Measurements from ENCODE around the gene NSG2. TPM values are rescaled to one million over a fixed set of nuclear protein-coding genes. Genes with fewer than 3 reads are reported as not detected.
"Not testable (repeated sequence)": the region's sequence is repeated elsewhere in the genome, so short reads cannot be mapped to it uniquely, and the experiment has no call there.

The NSG2 gene
- total RNA-seq, 1 experiment from 2014 or later: 0.66 TPM

GRCh38 chr5:174145091-174145490, 99.6 kb downstream of the NSG2 start:
- no peaks in the 10 kb centered on the region for H3K27me3 ChIP-seq (ENCODE audit: control insufficient read depth, insufficient read depth, low read length)
- no peak overlapping the region for H3K4me3 ChIP-seq (ENCODE audit: insufficient read depth, low read depth, low read length)
- H3K36me3 ChIP-seq (replicated peaks; ENCODE audit: control insufficient read depth, insufficient read depth, low read length): no peaks in the 10 kb centered on the region
- DNase-seq: no peak

GRCh38 chr5:174145821-174146220, 100.3 kb downstream of the NSG2 start:
- Histone ChIP-seq H3K27me3 (ENCODE audit: control insufficient read depth, insufficient read depth, low read length) (no peaks in the 10 kb centered on the region), H3K36me3 (replicated peaks; ENCODE audit: control insufficient read depth, insufficient read depth, low read length) (no peaks in the 10 kb centered on the region), H3K4me3 (ENCODE audit: insufficient read depth, low read depth, low read length) (no peak overlapping the region)
- peak; percentile 51 for DNase-seq

- Histone ChIP-seq H3K4me3 (ENCODE audit: insufficient read depth, low read depth, low read length) (no peak overlapping the region), H3K36me3 (replicated peaks; ENCODE audit: control insufficient read depth, insufficient read depth, low read length) (no peaks in the 10 kb centered on the region), H3K27me3 (ENCODE audit: control insufficient read depth, insufficient read depth, low read length) (no peaks in the 10 kb centered on the region)
- no peak for DNase-seq
Measured at GRCh38 chr5:174146556-174146955, 101.0 kb downstream of the NSG2 start.

- DNase-seq; H3K27me3 ChIP-seq (ENCODE audit: control insufficient read depth, insufficient read depth, low read length); H3K4me3 ChIP-seq (ENCODE audit: insufficient read depth, low read depth, low read length); H3K36me3 ChIP-seq (replicated peaks; ENCODE audit: control insufficient read depth, insufficient read depth, low read length): not testable (repeated sequence)
Measured at GRCh38 chr5:174147012-174147411, 101.5 kb downstream of the NSG2 start.

- no peak for DNase-seq
- H3K4me3 ChIP-seq (ENCODE audit: insufficient read depth, low read depth, low read length): no peak overlapping the region
- H3K36me3 ChIP-seq (replicated peaks; ENCODE audit: control insufficient read depth, insufficient read depth, low read length): no peaks in the 10 kb centered on the region
- no peaks in the 10 kb centered on the region for H3K27me3 ChIP-seq (ENCODE audit: control insufficient read depth, insufficient read depth, low read length)
Measured at GRCh38 chr5:174147551-174147950, 102.0 kb downstream of the NSG2 start.

- no peaks in the 10 kb centered on the region for H3K27me3 ChIP-seq (ENCODE audit: control insufficient read depth, insufficient read depth, low read length)
Measured at GRCh38 chr5:174148721-174149120, 103.2 kb downstream of the NSG2 start.

GRCh38 chr5:174149426-174149825, 103.9 kb downstream of the NSG2 start:
- Histone ChIP-seq H3K27me3 (ENCODE audit: control insufficient read depth, insufficient read depth, low read length) (no peaks in the 10 kb centered on the region), H3K4me3 (ENCODE audit: insufficient read depth, low read depth, low read length) (no peak overlapping the region), H3K36me3 (replicated peaks; ENCODE audit: control insufficient read depth, insufficient read depth, low read length) (no peaks in the 10 kb centered on the region)
- DNase-seq: no peak

More at GRCh38 chr5:174148721-174149120, 103.2 kb downstream of the NSG2 start:
- no peak overlapping the region for H3K4me3 ChIP-seq (ENCODE audit: insufficient read depth, low read depth, low read length)
- DNase-seq: no peak
- H3K36me3 ChIP-seq (replicated peaks; ENCODE audit: control insufficient read depth, insufficient read depth, low read length): no peaks in the 10 kb centered on the region

- no peaks in the 10 kb centered on the region for H3K36me3 ChIP-seq (replicated peaks; ENCODE audit: control insufficient read depth, insufficient read depth, low read length)
- DNase-seq: no peak
- H3K27me3 ChIP-seq (ENCODE audit: control insufficient read depth, insufficient read depth, low read length): no peaks in the 10 kb centered on the region
- H3K4me3 ChIP-seq (ENCODE audit: insufficient read depth, low read depth, low read length): no peak overlapping the region
Measured at GRCh38 chr5:174149989-174150388, 104.5 kb downstream of the NSG2 start.

GRCh38 chr5:174151599-174152181, 106.2 kb downstream of the NSG2 start:
- Histone ChIP-seq H3K4me3 (ENCODE audit: insufficient read depth, low read depth, low read length) (no peak overlapping the region), H3K36me3 (replicated peaks; ENCODE audit: control insufficient read depth, insufficient read depth, low read length) (no peaks in the 10 kb centered on the region), H3K27me3 (ENCODE audit: control insufficient read depth, insufficient read depth, low read length) (no peaks in the 10 kb centered on the region)
- DNase-seq: no peak

GRCh38 chr5:174154559-174154958, 109.1 kb downstream of the NSG2 start:
- no peak overlapping the region for H3K4me3 ChIP-seq (ENCODE audit: insufficient read depth, low read depth, low read length)
- no peaks in the 10 kb centered on the region for H3K27me3 ChIP-seq (ENCODE audit: control insufficient read depth, insufficient read depth, low read length)
- no peak for DNase-seq
- H3K36me3 ChIP-seq (replicated peaks; ENCODE audit: control insufficient read depth, insufficient read depth, low read length): no peaks in the 10 kb centered on the region

- Histone ChIP-seq H3K27me3 (ENCODE audit: control insufficient read depth, insufficient read depth, low read length) (no peaks in the 10 kb centered on the region), H3K4me3 (ENCODE audit: insufficient read depth, low read depth, low read length) (no peak overlapping the region), H3K36me3 (replicated peaks; ENCODE audit: control insufficient read depth, insufficient read depth, low read length) (no peaks in the 10 kb centered on the region)
- no peak for DNase-seq
Measured at GRCh38 chr5:174155281-174155680, 109.8 kb downstream of the NSG2 start.

GRCh38 chr5:174155706-174156105, 110.2 kb downstream of the NSG2 start:
- Histone ChIP-seq H3K27me3 (ENCODE audit: control insufficient read depth, insufficient read depth, low read length) (no peaks in the 10 kb centered on the region), H3K4me3 (ENCODE audit: insufficient read depth, low read depth, low read length) (no peak overlapping the region), H3K36me3 (replicated peaks; ENCODE audit: control insufficient read depth, insufficient read depth, low read length) (no peaks in the 10 kb centered on the region)
- DNase-seq: no peak

- no peaks in the 10 kb centered on the region for H3K36me3 ChIP-seq (replicated peaks; ENCODE audit: control insufficient read depth, insufficient read depth, low read length)
- no peak for DNase-seq
- no peak overlapping the region for H3K4me3 ChIP-seq (ENCODE audit: insufficient read depth, low read depth, low read length)
- no peaks in the 10 kb centered on the region for H3K27me3 ChIP-seq (ENCODE audit: control insufficient read depth, insufficient read depth, low read length)
Measured at GRCh38 chr5:174157048-174157447, 111.5 kb downstream of the NSG2 start.
